GM10266 (cell line): ENCODE results near the gene SYNDIG1L.

Source experiments
- DNase-seq: peaks from one replicate; pipeline ENCODE4 v3.0.0; 2012; ENCODE audit errors: extremely low spot score
- TF ChIP-seq, protein P1 (sequence below): IDR thresholded peaks from 2 replicates; pipeline ENCODE4 v1.5.1; 2012; ENCODE audit warnings: mild to moderate bottlenecking, low read depth; ENCODE audit not compliant: control insufficient read depth, insufficient read depth; ENCODE audit errors: missing control alignments

SYNDIG1L gene

GRCh38 chr14:74413627-74414026 is 12.4 kb downstream of the SYNDIG1L start:
- no peak for DNase-seq
- TF ChIP-seq, protein P1, sequence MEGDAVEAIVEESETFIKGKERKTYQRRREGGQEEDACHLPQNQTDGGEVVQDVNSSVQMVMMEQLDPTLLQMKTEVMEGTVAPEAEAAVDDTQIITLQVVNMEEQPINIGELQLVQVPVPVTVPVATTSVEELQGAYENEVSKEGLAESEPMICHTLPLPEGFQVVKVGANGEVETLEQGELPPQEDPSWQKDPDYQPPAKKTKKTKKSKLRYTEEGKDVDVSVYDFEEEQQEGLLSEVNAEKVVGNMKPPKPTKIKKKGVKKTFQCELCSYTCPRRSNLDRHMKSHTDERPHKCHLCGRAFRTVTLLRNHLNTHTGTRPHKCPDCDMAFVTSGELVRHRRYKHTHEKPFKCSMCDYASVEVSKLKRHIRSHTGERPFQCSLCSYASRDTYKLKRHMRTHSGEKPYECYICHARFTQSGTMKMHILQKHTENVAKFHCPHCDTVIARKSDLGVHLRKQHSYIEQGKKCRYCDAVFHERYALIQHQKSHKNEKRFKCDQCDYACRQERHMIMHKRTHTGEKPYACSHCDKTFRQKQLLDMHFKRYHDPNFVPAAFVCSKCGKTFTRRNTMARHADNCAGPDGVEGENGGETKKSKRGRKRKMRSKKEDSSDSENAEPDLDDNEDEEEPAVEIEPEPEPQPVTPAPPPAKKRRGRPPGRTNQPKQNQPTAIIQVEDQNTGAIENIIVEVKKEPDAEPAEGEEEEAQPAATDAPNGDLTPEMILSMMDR = no peak

- no peak for DNase-seq
- TF ChIP-seq, protein P1 = no peak
Observed at GRCh38 chr14:74412753-74413152, 13.3 kb downstream of the SYNDIG1L start.

DNA sequence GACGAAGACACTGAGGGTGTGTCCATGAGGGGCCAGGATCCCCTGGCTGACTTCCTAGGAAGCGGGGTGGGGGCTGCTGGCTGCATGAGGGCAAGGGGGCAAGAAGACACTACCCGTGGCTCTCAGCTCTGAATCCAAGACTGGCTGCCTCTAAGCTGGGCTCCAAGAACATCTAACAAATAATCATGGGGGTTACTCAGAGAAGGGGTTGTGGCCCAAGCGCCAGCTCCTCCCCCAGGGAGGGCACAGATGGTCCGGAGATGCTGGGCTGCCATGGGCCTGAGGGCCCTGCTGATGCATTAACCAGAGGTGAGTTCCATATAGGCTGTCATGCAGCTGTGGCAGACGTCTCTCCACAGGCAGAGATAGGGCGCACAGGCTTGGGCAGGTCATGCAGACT is 14.3 kb downstream of the SYNDIG1L start:
- TF ChIP-seq, protein P1 = no peak
- DNase-seq = no peak

DNA sequence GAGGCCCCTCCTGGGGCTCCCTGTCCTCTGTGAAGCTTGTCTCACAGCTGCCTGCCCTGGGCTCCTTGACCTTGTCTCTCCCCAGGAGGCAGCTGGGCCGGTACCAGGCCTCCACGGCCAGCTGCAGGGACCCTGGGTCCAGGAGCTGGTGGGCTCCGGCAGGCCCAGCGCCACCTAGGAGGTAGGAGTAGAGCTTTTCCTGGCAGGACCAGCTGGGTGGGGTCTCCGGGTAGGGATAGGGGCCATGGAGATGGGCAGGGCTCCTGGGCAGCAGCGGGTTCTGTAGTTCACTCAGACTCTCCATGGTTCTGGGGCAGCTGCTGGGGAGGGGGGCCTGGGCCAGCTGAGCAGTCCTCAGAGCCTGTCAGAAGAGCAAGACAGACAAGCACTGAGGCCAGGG is 16.6 kb downstream of the SYNDIG1L start:
- TF ChIP-seq, protein P1 = no peak
- no peak for DNase-seq

DNA sequence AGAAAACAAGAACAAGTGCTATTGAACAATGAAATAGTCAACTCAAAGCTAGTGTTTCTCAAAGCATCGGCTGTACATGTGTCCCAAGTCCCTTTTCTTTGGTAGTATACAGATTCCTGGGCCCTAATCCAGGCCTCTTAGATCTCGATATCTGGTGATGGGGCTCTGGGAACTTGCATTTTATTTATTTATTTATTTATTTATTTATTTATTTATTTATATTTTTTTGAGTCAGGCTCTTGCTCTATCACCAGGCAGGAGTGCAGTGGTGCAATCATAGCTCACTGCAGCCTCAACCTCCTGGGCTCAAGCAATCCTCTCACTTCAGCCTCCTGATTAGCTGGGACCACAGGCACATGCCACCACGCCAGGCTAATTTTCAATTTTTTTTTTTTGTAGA is 17.1 kb downstream of the SYNDIG1L start:
- no peak for DNase-seq
- TF ChIP-seq, protein P1 = no peak

GRCh38 chr14:74407801-74408154 is 18.2 kb downstream of the SYNDIG1L start:
- TF ChIP-seq, protein P1 = no peak
- DNase-seq = no peak

DNA sequence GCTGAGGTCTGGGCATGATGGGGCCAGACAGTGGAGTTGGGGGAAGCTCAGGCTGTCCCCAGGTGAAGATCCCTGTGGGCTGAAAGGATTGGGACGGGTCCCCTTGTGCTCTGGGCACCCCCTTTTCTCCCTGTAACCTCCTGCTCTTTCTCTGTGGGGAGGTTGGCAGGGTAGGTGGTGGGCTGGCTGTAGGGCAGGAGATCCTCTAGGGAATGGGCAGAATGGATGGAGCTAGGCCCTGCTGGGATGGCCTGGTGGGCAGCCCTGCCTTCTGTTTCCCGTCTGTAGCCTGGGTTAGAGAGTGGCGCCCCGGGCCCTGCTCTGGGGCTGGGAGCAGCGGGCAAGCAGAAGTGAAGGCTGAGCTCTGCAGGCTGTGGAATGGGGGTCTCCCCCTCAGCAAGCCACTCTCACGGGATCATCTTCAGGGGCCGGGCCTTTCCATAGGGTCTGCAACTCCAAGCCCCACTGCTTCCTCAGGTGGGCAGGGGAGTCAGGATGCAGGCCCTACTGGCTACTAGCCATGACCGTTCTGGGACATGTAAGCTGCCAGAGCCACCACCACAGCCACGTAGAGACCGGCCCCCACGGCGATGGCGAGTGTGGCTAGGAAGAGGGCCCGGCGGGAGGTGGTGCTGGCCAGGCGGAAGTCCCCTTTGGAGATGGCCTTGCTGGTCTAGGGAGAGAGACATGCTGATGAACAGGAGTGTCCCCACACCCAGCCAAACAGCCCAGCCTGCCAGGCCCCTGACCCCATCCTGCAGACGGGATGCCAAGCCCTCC is 18.8 kb downstream of the SYNDIG1L start:
- TF ChIP-seq, protein P1 = no peak

More for the DNA sequence above, 18.8 kb downstream of the SYNDIG1L start:
- no peak for DNase-seq
